Measurements from ENCODE around the gene ATP13A2.

DNA sequence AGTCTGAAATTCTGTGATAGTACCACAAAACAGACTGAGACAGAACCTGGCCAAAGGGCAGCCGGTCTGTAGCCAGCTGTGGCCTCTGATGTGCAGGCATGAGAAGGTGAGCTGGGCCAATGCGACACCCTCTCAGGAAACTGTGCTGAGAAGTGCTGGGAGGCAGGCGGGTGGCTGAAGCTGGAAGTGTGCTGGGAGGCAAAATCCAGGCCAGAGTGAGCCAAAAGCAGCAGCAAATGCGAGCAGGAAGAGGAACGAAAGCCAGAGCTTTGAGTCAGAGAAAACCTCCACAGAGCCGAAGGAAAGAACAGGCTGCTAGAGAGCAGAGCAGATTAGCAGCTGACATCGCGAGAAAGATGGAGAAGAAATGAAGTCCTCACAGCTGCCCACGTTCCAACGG, 10.2 kb upstream of the ATP13A2 start:
- TF ChIP-seq, protein P1, sequence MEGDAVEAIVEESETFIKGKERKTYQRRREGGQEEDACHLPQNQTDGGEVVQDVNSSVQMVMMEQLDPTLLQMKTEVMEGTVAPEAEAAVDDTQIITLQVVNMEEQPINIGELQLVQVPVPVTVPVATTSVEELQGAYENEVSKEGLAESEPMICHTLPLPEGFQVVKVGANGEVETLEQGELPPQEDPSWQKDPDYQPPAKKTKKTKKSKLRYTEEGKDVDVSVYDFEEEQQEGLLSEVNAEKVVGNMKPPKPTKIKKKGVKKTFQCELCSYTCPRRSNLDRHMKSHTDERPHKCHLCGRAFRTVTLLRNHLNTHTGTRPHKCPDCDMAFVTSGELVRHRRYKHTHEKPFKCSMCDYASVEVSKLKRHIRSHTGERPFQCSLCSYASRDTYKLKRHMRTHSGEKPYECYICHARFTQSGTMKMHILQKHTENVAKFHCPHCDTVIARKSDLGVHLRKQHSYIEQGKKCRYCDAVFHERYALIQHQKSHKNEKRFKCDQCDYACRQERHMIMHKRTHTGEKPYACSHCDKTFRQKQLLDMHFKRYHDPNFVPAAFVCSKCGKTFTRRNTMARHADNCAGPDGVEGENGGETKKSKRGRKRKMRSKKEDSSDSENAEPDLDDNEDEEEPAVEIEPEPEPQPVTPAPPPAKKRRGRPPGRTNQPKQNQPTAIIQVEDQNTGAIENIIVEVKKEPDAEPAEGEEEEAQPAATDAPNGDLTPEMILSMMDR (IDR thresholded peaks at IDR 0.05): no peak
- TF ChIP-seq POLR2AphosphoS5 (IDR thresholded peaks at IDR 0.05) (no peak), POLR2A (IDR thresholded peaks at IDR 0.05) (no peak), EP300 (IDR thresholded peaks at IDR 0.05) (no peak)

Measured in stomach (tissue), 4 donors.